ENCODE data around the gene ANP32D. TPM values are rescaled to one million over a fixed set of nuclear protein-coding genes. Genes with fewer than 3 reads are reported as not detected.
"Not testable (repeated sequence)": the region's sequence is repeated elsewhere in the genome, so short reads cannot be mapped to it uniquely, and the experiment has no call there.

ANP32D gene
- total and polyA plus RNA-seq, 9 of the 15 experiments (the other 6 are each of a cell fraction or from before 2014, with no cell fraction given) = not detected

DNA sequence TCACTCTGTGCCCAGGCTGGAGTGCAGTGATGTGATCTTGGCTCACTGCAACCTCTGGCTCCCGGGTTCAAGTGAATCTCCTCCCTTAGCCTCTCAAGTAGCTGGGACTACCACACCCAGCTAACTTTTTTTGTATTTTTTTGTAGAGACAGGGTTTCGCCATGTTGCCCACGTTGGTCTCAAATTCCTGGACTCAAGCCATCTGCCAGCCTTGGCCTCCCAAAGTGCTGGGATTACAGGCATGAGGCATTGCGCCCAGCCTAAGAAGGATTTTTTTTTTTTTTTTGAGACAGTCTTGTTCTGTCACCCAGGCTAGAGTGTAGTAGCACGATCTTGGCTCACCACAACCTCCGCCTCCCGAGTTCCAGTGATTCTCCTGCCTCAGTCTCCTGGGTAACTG is 17.1 kb downstream of the ANP32D start:
- POLR2A ChIA-PET; in situ Hi-C loops (cut with MboI); DNase-seq (ENCODE audit: extremely low read depth in 1 of 4, low spot score in 3 of 4); CTCF ChIA-PET (ENCODE audit: low intra/inter-chr PET ratio); H3K27me3 ChIP-seq (ENCODE audit: control insufficient read depth in 2 of 2, insufficient read depth in 2 of 2, low read length in 2 of 2); H3K4me1 ChIP-seq (replicated peaks in 1 of 2; ENCODE audit: control insufficient read depth in 2 of 2, insufficient read depth in 2 of 2, low read length in 2 of 2); H3K36me3 ChIP-seq (ENCODE audit: control insufficient read depth, insufficient read depth, low read length); H3K9ac ChIP-seq (ENCODE audit: insufficient read depth in 1 of 2, low read depth in 2 of 2, low read length in 2 of 2); ATAC-seq; FAIRE-seq; H3K9me3 ChIP-seq (replicated peaks; ENCODE audit: control insufficient read depth, insufficient read depth, low read depth, low read length); BruUV-seq (replicated peaks); H2AFZ ChIP-seq (ENCODE audit: low read depth, low read length); H3K4me3 ChIP-seq; H3K9me1 ChIP-seq (ENCODE audit: control insufficient read depth, insufficient read depth, low read length); intact Hi-C loops (cut with micrococcal nuclease); H3K79me2 ChIP-seq (ENCODE audit: control insufficient read depth, insufficient read depth, low read length); H3K4me2 ChIP-seq (ENCODE audit: insufficient read depth, low read length); H4K20me1 ChIP-seq (replicated peaks; ENCODE audit: control insufficient read depth, insufficient read depth, low read length); H3K27ac ChIP-seq (ENCODE audit: extremely low read depth, low read depth, low read length): not testable (repeated sequence)
- 5% methylated on average over 6 of the region's 7 CpGs for WGBS (ENCODE audit: insufficient coverage, low coverage, missing lambda C conversion rate)

DNA sequence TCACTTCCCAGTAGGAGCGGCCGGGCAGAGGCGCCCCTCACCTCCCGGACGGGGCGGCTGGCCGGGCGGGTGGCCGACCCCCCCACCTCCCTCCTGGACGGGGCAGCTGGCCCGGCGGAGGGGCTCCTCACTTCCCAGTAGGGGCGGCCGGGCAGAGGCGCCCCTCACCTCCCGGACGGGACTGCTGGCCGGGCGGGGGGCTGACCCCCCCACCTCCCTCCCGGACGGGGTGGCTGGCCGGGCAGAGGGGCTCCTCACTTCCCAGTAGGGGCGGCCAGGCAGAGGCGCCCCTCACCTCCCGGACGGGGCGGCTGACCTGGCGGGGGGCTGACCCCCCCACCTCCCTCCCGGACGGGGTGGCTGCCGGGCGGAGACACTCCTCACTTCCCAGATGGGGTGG is 27.9 kb downstream of the ANP32D start:
- H2AFZ ChIP-seq (ENCODE audit: low read depth, low read length); H3K27ac ChIP-seq (ENCODE audit: extremely low read depth, low read depth, low read length); DNase-seq (ENCODE audit: extremely low read depth in 1 of 4, low spot score in 3 of 4); ATAC-seq; FAIRE-seq; in situ Hi-C loops (cut with MboI); CTCF ChIA-PET (ENCODE audit: low intra/inter-chr PET ratio); H3K9me3 ChIP-seq (replicated peaks; ENCODE audit: control insufficient read depth, insufficient read depth, low read depth, low read length); H3K9me1 ChIP-seq (ENCODE audit: control insufficient read depth, insufficient read depth, low read length); H3K36me3 ChIP-seq (ENCODE audit: control insufficient read depth, insufficient read depth, low read length); intact Hi-C loops (cut with micrococcal nuclease); H4K20me1 ChIP-seq (replicated peaks; ENCODE audit: control insufficient read depth, insufficient read depth, low read length); H3K9ac ChIP-seq (ENCODE audit: insufficient read depth in 1 of 2, low read depth in 2 of 2, low read length in 2 of 2); H3K27me3 ChIP-seq (ENCODE audit: control insufficient read depth in 2 of 2, insufficient read depth in 2 of 2, low read length in 2 of 2); H3K4me3 ChIP-seq; H3K79me2 ChIP-seq (ENCODE audit: control insufficient read depth, insufficient read depth, low read length); BruUV-seq (replicated peaks); H3K4me1 ChIP-seq (replicated peaks in 1 of 2; ENCODE audit: control insufficient read depth in 2 of 2, insufficient read depth in 2 of 2, low read length in 2 of 2); POLR2A ChIA-PET; H3K4me2 ChIP-seq (ENCODE audit: insufficient read depth, low read length): not testable (repeated sequence)
- no CpG with 5 or more reads among the region's 32 CpGs for WGBS (ENCODE audit: insufficient coverage, low coverage, missing lambda C conversion rate)

DNA sequence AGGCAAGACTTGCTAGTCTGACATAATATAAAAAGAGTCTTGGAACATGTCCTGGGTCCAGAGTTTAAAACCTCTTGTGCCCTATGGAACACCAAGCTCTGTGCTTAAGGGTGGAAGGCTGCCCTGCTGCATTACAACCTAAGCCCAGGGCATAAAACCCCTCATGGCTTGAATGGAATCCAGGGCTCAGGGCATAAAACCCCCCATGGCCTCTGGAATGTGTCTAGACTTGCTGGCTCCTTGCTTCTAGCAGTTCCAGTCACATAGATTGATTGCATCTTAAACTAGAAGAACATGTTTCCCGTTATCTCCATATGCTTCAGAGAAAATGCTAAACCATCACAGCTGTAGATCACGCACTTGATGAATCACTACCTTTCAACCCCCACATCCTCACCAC is 34.5 kb downstream of the ANP32D start:
- H3K9me3 ChIP-seq (replicated peaks; ENCODE audit: control insufficient read depth, insufficient read depth, low read depth, low read length); H3K4me3 ChIP-seq; intact Hi-C loops (cut with micrococcal nuclease); H3K4me1 ChIP-seq (replicated peaks in 1 of 2; ENCODE audit: control insufficient read depth in 2 of 2, insufficient read depth in 2 of 2, low read length in 2 of 2); H3K36me3 ChIP-seq (ENCODE audit: control insufficient read depth, insufficient read depth, low read length); H4K20me1 ChIP-seq (replicated peaks; ENCODE audit: control insufficient read depth, insufficient read depth, low read length); BruUV-seq (replicated peaks); H3K27me3 ChIP-seq (ENCODE audit: control insufficient read depth in 2 of 2, insufficient read depth in 2 of 2, low read length in 2 of 2); H3K27ac ChIP-seq (ENCODE audit: extremely low read depth, low read depth, low read length); ATAC-seq; in situ Hi-C loops (cut with MboI); DNase-seq (ENCODE audit: extremely low read depth in 1 of 4, low spot score in 3 of 4); H3K4me2 ChIP-seq (ENCODE audit: insufficient read depth, low read length); H2AFZ ChIP-seq (ENCODE audit: low read depth, low read length); H3K9ac ChIP-seq (ENCODE audit: insufficient read depth in 1 of 2, low read depth in 2 of 2, low read length in 2 of 2); H3K9me1 ChIP-seq (ENCODE audit: control insufficient read depth, insufficient read depth, low read length); CTCF ChIA-PET (ENCODE audit: low intra/inter-chr PET ratio); FAIRE-seq; H3K79me2 ChIP-seq (ENCODE audit: control insufficient read depth, insufficient read depth, low read length): not testable (repeated sequence)
- POLR2A ChIA-PET = interaction anchor here (1.0 kb wide), 1 partner anchor 11 kb away, joined by 3 read pairs; no protein-coding TSS in a partner anchor
- 0% methylated on average over 2 of the region's 2 CpGs for WGBS (ENCODE audit: insufficient coverage, low coverage, missing lambda C conversion rate)
